NCI-H2081 treated with DMSO at 0.1 percent for 48 hours (cell line): Measurements from ENCODE around the gene AK1.

Experiments
- DNase-seq: peaks from one replicate; lab custom pipeline; 2025; lab: John Stamatoyannopoulos, UW

The AK1 gene

DNA sequence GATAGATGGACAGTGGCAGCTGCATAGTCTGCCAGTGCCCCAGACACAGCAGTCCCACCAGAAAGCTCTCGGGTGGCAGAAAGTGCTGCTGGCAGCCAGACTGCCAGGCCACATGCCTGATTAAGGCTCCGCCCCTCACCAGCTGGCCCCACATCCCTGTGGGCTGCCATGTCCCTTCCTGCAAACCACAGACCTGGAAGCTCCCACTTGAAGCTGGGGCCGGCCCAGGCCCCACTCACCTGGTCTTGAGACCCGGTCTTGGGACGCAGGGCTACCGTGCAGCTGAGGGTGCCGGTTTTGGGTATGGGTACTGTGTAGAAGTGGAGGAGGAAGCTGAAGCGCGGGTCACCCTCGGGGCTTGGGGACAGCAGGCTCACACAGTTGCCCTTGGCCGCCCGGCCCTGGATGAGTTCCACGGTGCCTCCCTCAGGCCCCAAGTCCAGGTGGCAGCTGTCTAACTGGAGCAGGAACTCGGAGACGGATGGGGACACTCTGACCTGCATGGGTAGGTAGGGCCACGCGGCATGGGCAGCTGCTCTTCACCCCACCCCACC lies 59.5 kb downstream of the AK1 start:
- DNase-seq, result no peak

DNA sequence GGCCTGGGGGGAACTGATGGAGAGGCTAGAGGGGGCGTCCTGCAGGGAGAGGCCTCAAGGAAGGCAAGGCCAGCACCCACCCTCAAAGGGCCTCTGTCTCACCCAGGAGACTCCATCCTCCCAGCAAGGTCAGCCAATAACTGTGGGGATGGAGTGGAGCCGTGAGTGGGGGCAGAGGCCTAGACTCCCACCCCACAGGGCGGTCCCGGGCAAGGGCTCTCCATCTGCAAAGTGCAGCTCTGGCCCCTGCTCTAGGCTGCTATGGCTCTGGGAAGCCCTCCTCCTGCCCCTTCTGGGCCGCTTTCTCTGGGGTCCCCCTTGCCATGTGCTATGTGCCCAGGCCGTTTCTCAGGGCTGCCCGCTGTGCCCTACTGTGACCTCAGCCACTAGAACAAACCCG lies 60.7 kb downstream of the AK1 start:
- DNase-seq, result no peak
